Caco-2 (cell line): Measurements from ENCODE around the gene TMEM170A. TPM values are rescaled to one million over a fixed set of nuclear protein-coding genes. Genes with fewer than 3 reads are reported as not detected.

Experiments used
- BruUV-seq: library from RNA; stranded (reverse); fragments of 400-500 nt; replicated peaks from 2 replicates; lab custom pipeline; 2021; lab: Mats Ljungman, UMichigan
- CTCF ChIA-PET: fragments of 300-600 bp; sonication (Branson Sonifier 250); formaldehyde crosslinking; loops from one replicate; lab custom pipeline; 2022; ENCODE audit warnings: antibody characterized with exemption; lab: Charles Lee
- POLR2A ChIA-PET: fragments of 300-600 bp; sonication (Branson Sonifier 250); formaldehyde crosslinking; loops from one replicate; lab custom pipeline; 2022; ENCODE audit warnings: antibody characterized with exemption; lab: Charles Lee
- DNase-seq, 2 experiments: peaks; one replicate each; pipeline versions ENCODE4 v3.0.0 to v3.0.0-alpha.2; 2020 to 2022
- H3K27me3 ChIP-seq: replicated peaks from 2 replicates; pipeline ENCODE4 v1.6.0; 2011; ENCODE audit warnings: low read length; ENCODE audit not compliant: control insufficient read depth, insufficient read depth
- H3K36me3 ChIP-seq: 2 replicates; pipeline ENCODE4 v1.5.1; 2011; ENCODE audit warnings: low read length; ENCODE audit not compliant: control insufficient read depth, insufficient read depth
- H3K4me1 ChIP-seq: fragments of 250-450 bp; sonication (Bioruptor Pico); 2 replicates; pipeline ENCODE4 v1.5.1; 2020; ENCODE audit warnings: mild to moderate bottlenecking
- H3K4me3 ChIP-seq: 2 replicates; pipeline ENCODE4 v1.5.1; 2011; ENCODE audit warnings: low read depth, mild to moderate bottlenecking, control low read depth, low read length
- H3K9me3 ChIP-seq: fragments of 250-450 bp; sonication (Bioruptor Pico); 2 replicates; pipeline ENCODE4 v1.5.1; 2020; ENCODE audit warnings: mild to moderate bottlenecking, moderate library complexity
- H3K27ac Mint-ChIP-seq: one replicate; pipeline ENCODE4 v1.8.0; 2022; ENCODE audit warnings: mixed read lengths; ENCODE audit not compliant: unreplicated experiment
- H3K27me3 Mint-ChIP-seq: one replicate; pipeline ENCODE4 v1.8.0; 2022; ENCODE audit warnings: mixed read lengths; ENCODE audit not compliant: insufficient read depth, unreplicated experiment
- H3K36me3 Mint-ChIP-seq: one replicate; pipeline ENCODE4 v1.8.0; 2022; ENCODE audit warnings: mild to moderate bottlenecking, mixed read lengths; ENCODE audit not compliant: insufficient read depth, unreplicated experiment
- H3K4me1 Mint-ChIP-seq: one replicate; pipeline ENCODE4 v1.8.0; 2022; ENCODE audit warnings: low read depth, mixed read lengths; ENCODE audit not compliant: unreplicated experiment
- H3K4me3 Mint-ChIP-seq: one replicate; pipeline ENCODE4 v1.8.0; 2022; ENCODE audit warnings: mild to moderate bottlenecking, moderate library complexity, mixed read lengths; ENCODE audit not compliant: unreplicated experiment
- H3K9me3 Mint-ChIP-seq: one replicate; pipeline ENCODE4 v1.8.0; 2022; ENCODE audit warnings: mixed read lengths; ENCODE audit not compliant: unreplicated experiment
- intact Hi-C: fragments of 100-400 bp; cut with micrococcal nuclease; formaldehyde crosslinking; loops from one replicate; pipeline ENCODE4 v1.10.0; 2022; ENCODE audit not compliant: unreplicated experiment
- total RNA-seq: library from RNA; stranded (reverse); gene quantifications from 2 replicates; pipeline ENCODE4 v1.2.3, GENCODE V29; 2022
- TF ChIP-seq, protein P1 (sequence below), 2 experiments: fragments of 200-600 bp in 1 of 2; IDR thresholded peaks; 1 replicate in 1 of 2; 2 replicates in 1 of 2; pipeline versions ENCODE4 v1.5.1 to v1.8.0; 2011 to 2022; ENCODE audit warnings: antibody characterized with exemption in 1 of 2, control low read depth in 1 of 2, inconsistent platforms in 1 of 2, low read depth in 1 of 2, low read length in 1 of 2, mild to moderate bottlenecking in 1 of 2, moderate library complexity in 1 of 2; ENCODE audit not compliant: insufficient read depth in 1 of 2, severe bottlenecking in 1 of 2, unreplicated experiment in 1 of 2

Gene TMEM170A
- total RNA-seq, 1 experiment from 2014 or later, result 63.6 TPM

DNA sequence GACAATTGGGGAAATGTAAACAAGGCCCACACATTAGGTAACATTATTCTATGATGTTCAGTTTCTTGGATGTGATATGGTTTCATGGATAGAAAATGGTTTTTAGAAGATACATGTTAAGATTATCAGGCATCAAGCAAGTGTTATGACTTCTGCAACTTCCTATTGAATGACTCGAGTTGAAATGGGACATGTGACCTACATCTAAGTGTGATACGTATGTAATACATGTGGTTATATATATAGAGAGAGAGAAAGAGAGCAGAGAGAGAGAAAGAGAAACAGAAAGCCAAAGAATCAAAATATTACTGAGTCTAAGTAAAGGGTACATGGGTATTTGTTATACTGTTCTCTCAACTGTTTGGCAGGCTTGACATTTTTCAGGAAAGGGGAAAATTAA lies 1.7 kb downstream of the TMEM170A start:
- peaks cover 12% of the 10 kb centered on the region for H3K4me1 Mint-ChIP-seq

DNA sequence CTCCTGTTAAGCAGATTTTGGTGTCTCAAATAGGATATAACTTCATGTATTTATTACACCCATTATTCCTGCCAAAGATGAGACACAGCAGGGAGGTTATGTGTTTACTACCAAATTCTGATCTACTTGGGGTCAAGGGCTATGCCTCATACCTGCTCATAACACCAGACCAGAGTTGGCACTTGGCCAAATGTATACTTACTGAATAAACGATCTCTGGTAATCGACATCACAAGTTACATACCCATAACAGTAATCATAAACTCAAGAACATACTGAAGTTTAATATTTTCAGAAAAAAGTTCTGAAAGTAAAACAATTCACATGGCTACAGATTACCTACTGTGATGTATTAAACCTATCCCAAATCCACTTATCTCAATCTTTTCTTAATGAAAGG lies 2.9 kb downstream of the TMEM170A start:
- peaks cover 5% of the 10 kb centered on the region for H3K4me1 ChIP-seq
- intact Hi-C loops, result no loop called here
- TF ChIP-seq, protein P1, sequence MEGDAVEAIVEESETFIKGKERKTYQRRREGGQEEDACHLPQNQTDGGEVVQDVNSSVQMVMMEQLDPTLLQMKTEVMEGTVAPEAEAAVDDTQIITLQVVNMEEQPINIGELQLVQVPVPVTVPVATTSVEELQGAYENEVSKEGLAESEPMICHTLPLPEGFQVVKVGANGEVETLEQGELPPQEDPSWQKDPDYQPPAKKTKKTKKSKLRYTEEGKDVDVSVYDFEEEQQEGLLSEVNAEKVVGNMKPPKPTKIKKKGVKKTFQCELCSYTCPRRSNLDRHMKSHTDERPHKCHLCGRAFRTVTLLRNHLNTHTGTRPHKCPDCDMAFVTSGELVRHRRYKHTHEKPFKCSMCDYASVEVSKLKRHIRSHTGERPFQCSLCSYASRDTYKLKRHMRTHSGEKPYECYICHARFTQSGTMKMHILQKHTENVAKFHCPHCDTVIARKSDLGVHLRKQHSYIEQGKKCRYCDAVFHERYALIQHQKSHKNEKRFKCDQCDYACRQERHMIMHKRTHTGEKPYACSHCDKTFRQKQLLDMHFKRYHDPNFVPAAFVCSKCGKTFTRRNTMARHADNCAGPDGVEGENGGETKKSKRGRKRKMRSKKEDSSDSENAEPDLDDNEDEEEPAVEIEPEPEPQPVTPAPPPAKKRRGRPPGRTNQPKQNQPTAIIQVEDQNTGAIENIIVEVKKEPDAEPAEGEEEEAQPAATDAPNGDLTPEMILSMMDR (IDR thresholded peaks at IDR 0.05; ENCODE audit: insufficient read depth in 1 of 2, low read depth in 1 of 2, low read length in 1 of 2, severe bottlenecking in 1 of 2, unreplicated experiment in 1 of 2), result no peak
- H3K27me3 Mint-ChIP-seq, result no peaks in the 10 kb centered on the region
- no peak overlapping the region for H3K4me3 ChIP-seq
- H3K36me3 Mint-ChIP-seq, result peaks cover 24% of the 10 kb centered on the region
- H3K36me3 ChIP-seq, result peaks cover 2% of the 10 kb centered on the region
- no peak overlapping the region for H3K27ac Mint-ChIP-seq
- no peak for DNase-seq
- no TSS peak for BruUV-seq
- peaks cover 12% of the 10 kb centered on the region for H3K4me1 Mint-ChIP-seq
- ChIA-PET POLR2A (no interaction called here), CTCF (no interaction called here)
- no peaks in the 10 kb centered on the region for H3K27me3 ChIP-seq
- H3K4me3 Mint-ChIP-seq, result no peak overlapping the region
- no peaks in the 10 kb centered on the region for H3K9me3 Mint-ChIP-seq
- no peaks in the 10 kb centered on the region for H3K9me3 ChIP-seq

More for the DNA sequence above, 1.7 kb downstream of the TMEM170A start:
- Histone ChIP-seq H3K4me1 (peaks cover 5% of the 10 kb centered on the region), H3K9me3 (no peaks in the 10 kb centered on the region), H3K36me3 (peaks cover 2% of the 10 kb centered on the region), H3K4me3 (peak overlapping the region; percentile 14; the same call in 1 of the 2 replicates), H3K27me3 (no peaks in the 10 kb centered on the region)
- H3K4me3 Mint-ChIP-seq, result peak overlapping the region; percentile 84
- no peaks in the 10 kb centered on the region for H3K9me3 Mint-ChIP-seq
- POLR2A ChIA-PET, result no interaction called here
- H3K36me3 Mint-ChIP-seq, result peaks cover 24% of the 10 kb centered on the region
- DNase-seq, result no peak
- TF ChIP-seq, protein P1 (IDR thresholded peaks at IDR 0.05; ENCODE audit: insufficient read depth in 1 of 2, low read depth in 1 of 2, low read length in 1 of 2, severe bottlenecking in 1 of 2, unreplicated experiment in 1 of 2), result no peak
- no TSS peak for BruUV-seq
- H3K27ac Mint-ChIP-seq, result no peak overlapping the region
- intact Hi-C loops, result no loop called here
- CTCF ChIA-PET, result interaction anchor here (2.5 kb wide), 1 partner anchor 29 kb away, joined by 15 read pairs; the partner anchor contains the start of gene CFDP1
- H3K27me3 Mint-ChIP-seq, result no peaks in the 10 kb centered on the region

DNA sequence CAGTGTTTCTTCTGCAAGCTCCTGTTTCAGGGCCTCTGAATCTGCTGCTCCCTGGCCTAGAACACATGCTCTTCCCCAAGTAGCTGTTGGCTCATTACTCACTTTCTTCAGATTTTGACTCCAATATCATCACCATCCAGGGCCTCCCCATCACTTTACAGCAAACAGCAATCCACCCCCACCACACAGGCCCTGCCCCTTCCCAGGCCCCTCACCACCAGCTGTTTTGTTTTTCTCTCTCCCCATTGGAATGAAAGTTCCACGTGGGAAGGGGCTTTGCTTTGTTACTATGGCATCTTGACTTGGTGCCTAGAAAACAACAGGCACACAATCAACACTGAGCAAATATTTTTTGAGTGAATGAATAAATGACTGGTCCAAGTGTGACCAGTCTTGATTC lies 4.0 kb downstream of the TMEM170A start:
- Mint-ChIP-seq H3K36me3 (peaks cover 24% of the 10 kb centered on the region), H3K4me1 (peaks cover 12% of the 10 kb centered on the region), H3K9me3 (no peaks in the 10 kb centered on the region), H3K27me3 (no peaks in the 10 kb centered on the region), H3K27ac (no peak overlapping the region), H3K4me3 (no peak overlapping the region)
- Histone ChIP-seq H3K4me3 (no peak overlapping the region), H3K4me1 (peaks cover 5% of the 10 kb centered on the region), H3K27me3 (no peaks in the 10 kb centered on the region), H3K9me3 (no peaks in the 10 kb centered on the region), H3K36me3 (peaks cover 2% of the 10 kb centered on the region)
- TF ChIP-seq, protein P1 (IDR thresholded peaks at IDR 0.05; ENCODE audit: insufficient read depth in 1 of 2, low read depth in 1 of 2, low read length in 1 of 2, severe bottlenecking in 1 of 2, unreplicated experiment in 1 of 2), result no peak
- intact Hi-C loops, result no loop called here
- no peak for DNase-seq
- no TSS peak for BruUV-seq
- POLR2A ChIA-PET, result no interaction called here
- CTCF ChIA-PET, result no interaction called here
